ENCODE data around the gene TARM1.

Gene TARM1

GRCh38 chr19:54081032-54081431 is at the start of gene TARM1:
TARM1 (minus strand) TSS chr19:54081365; CDS start chr19:54081340, 25 bp downstream.
- DNase-seq (ENCODE audit: extremely low read depth, low read depth) = no peak
- TF ChIP-seq, protein P1, sequence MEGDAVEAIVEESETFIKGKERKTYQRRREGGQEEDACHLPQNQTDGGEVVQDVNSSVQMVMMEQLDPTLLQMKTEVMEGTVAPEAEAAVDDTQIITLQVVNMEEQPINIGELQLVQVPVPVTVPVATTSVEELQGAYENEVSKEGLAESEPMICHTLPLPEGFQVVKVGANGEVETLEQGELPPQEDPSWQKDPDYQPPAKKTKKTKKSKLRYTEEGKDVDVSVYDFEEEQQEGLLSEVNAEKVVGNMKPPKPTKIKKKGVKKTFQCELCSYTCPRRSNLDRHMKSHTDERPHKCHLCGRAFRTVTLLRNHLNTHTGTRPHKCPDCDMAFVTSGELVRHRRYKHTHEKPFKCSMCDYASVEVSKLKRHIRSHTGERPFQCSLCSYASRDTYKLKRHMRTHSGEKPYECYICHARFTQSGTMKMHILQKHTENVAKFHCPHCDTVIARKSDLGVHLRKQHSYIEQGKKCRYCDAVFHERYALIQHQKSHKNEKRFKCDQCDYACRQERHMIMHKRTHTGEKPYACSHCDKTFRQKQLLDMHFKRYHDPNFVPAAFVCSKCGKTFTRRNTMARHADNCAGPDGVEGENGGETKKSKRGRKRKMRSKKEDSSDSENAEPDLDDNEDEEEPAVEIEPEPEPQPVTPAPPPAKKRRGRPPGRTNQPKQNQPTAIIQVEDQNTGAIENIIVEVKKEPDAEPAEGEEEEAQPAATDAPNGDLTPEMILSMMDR (IDR thresholded peaks at IDR 0.05; ENCODE audit: low read depth, low read length) = no peak

- no peak for DNase-seq (ENCODE audit: extremely low read depth, low read depth)
- TF ChIP-seq, protein P1 (IDR thresholded peaks at IDR 0.05; ENCODE audit: low read depth, low read length) = no peak
Measured at GRCh38 chr19:54129617-54129996, 48.4 kb upstream of the TARM1 start.

DNA sequence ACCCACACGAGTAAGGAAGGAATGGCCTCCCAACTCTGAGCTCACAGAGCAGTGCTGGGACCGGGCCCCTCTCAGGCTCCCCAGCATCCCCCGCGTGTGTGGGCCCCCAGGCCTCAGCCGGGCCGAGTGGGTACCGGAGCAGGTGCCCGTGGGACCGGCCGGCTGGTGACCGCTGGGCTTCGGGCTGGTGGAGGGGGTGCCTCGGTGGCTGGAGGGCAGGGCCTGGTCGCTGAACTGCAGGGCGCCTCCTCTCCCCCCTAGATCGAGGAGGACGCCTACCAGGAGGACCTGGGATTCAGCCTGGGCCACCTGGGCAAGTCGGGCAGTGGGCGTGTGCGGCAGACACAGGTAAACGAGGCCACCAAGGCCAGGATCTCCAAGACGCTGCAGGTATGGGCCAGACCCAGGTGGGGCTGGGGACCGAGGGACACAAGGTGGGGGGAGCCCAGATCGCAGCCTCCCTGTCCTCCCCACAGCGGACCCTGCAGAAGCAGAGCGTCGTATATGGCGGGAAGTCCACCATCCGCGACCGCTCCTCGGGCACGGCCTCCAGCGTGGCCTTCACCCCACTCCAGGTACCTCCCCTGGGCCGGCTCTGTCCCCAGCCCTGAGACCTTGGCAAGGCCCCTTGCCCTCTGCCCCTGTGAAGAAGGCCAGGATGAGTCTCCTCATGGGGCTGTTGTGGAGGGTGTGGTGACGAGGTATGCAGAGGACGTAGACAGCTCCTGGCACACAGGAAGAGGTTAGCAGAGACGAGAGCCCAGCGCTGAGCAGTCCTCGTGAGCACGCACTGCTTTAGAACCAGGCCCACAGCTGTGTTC is 47.8 kb upstream of the TARM1 start:
- DNase-seq (ENCODE audit: extremely low read depth, low read depth) = no peak
- TF ChIP-seq, protein P1 (IDR thresholded peaks at IDR 0.05; ENCODE audit: low read depth, low read length) = no peak

GRCh38 chr19:54128441-54128725 is 47.2 kb upstream of the TARM1 start:
- TF ChIP-seq, protein P1 (IDR thresholded peaks at IDR 0.05; ENCODE audit: low read depth, low read length) = no peak

GRCh38 chr19:54127688-54128440 is 46.7 kb upstream of the TARM1 start:
- TF ChIP-seq, protein P1 (IDR thresholded peaks at IDR 0.05; ENCODE audit: low read depth, low read length) = no peak
- no peak for DNase-seq (ENCODE audit: extremely low read depth, low read depth)

More at GRCh38 chr19:54128441-54128725, 47.2 kb upstream of the TARM1 start:
- DNase-seq (ENCODE audit: extremely low read depth, low read depth) = no peak

GRCh38 chr19:54125713-54126112 is 44.5 kb upstream of the TARM1 start:
- DNase-seq (ENCODE audit: extremely low read depth, low read depth) = no peak
- TF ChIP-seq, protein P1 (IDR thresholded peaks at IDR 0.05; ENCODE audit: low read depth, low read length) = no peak

DNA sequence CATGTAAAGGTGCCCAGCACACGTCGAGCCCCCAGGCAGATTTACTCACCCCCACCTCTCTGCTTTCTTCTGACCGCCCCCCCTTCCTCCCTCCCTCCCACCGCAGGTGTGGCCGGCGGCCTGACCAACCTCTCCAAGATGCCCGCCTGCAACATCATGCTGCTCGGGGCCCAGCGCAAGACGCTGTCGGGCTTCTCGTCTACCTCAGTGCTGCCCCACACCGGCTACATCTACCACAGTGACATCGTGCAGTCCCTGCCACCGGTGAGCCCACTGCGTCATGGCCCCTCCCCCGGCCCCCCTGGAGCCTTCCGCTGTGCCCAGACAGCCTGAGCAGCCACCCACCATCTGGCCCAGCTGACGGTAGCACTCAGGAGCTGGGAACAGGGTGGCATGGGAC is 43.2 kb upstream of the TARM1 start:
- DNase-seq (ENCODE audit: extremely low read depth, low read depth) = no peak
- TF ChIP-seq, protein P1 (IDR thresholded peaks at IDR 0.05; ENCODE audit: low read depth, low read length) = no peak
